Pancreas (tissue), 10 donors: ENCODE data around the gene PRODH2. TPM values are rescaled to one million over a fixed set of nuclear protein-coding genes. Genes with fewer than 3 reads are reported as not detected.
"Not testable (repeated sequence)": the region's sequence is repeated elsewhere in the genome, so short reads cannot be mapped to it uniquely, and the experiment has no call there.

Source experiments
- ATAC-seq, 4 donors: fragments of 200-7000 bp; cut with Tn5 transposase; one replicate each; pipeline versions ENCODE4 v1.8.0 to v1.9.1; 2020; ENCODE audit warnings: mild to moderate bottlenecking in 4 of 4, moderate library complexity in 4 of 4
- DNase-seq, 6 donors: peaks; one replicate each; pipeline ENCODE4 v3.0.0-alpha.2; 2020
- FAIRE-seq: peaks from 2 replicates; lab custom pipeline; 2012; peaks lifted over from hg19 to GRCh38; lab: Jason Lieb, UNC
- H3K27ac ChIP-seq, 4 donors: fragments of 200-600 bp; sonication (generic); 1 replicate in 3 of 4; 2 replicates in 1 of 4; pipeline versions ENCODE4 v1.5.0 to v1.8.0; 2020
- H3K27me3 ChIP-seq, 4 donors: fragments of 200-600 bp; one replicate each; pipeline ENCODE4 v1.8.0; 2021
- H3K36me3 ChIP-seq, 3 donors: fragments of 200-600 bp; sonication (generic) in 1 of 3; one replicate each; pipeline versions ENCODE4 v1.5.0 to v1.8.0; 2020 to 2021
- H3K4me1 ChIP-seq, 3 donors: fragments of 200-600 bp; one replicate each; pipeline ENCODE4 v1.8.0; 2021
- H3K4me3 ChIP-seq, 4 donors: fragments of 200-600 bp; sonication (generic) in 2 of 4; one replicate each; pipeline versions ENCODE4 v1.5.0 to v1.8.0; 2020 to 2021
- H3K9me3 ChIP-seq, 4 donors: fragments of 200-600 bp; one replicate each; pipeline ENCODE4 v1.8.0; 2021
- CTCF ChIP-seq, 4 donors: fragments of 200-600 bp; sonication (generic) in 3 of 4; IDR thresholded peaks; one replicate each; pipeline versions ENCODE4 v1.5.0 to v1.8.0; 2021; ENCODE audit warnings: antibody characterized with exemption in 4 of 4
- WGBS, 2 donors: extraction: QIAGEN DNeasy Blood & Tissue Kit; methylation state at CpG; one replicate each; pipeline ENCODE4 v1.1.7; 2013; 5-methylcytosine and 5-hydroxymethylcytosine counted together
- intact Hi-C, 3 donors: fragments of 100-400 bp; cut with DNase I; formaldehyde crosslinking; loops; one replicate each; pipeline versions ENCODE4 v1.11.1 to v1.14.2; 2022
- polyA plus RNA-seq, 2 donors: library from polyadenylated mRNA; stranded (reverse); fragments of 200-250 nt; gene quantifications; one replicate each; pipeline ENCODE4 v1.2.3, GENCODE V29; 2013
- total RNA-seq, 6 donors: library from RNA; stranded (reverse); fragmentation: NEBNext Ultra II Directional in 4 of 6; extraction: Animal tissue kit (Norgen Biotek cat#: 25700) in 4 of 6; gene quantifications; one replicate each; pipeline versions ENCODE4 v1.2.1 to v1.2.4, GENCODE V29; 2021 to 2023
- donor health status: healthy with polysubstance abuse.
- donor health status: DM: no; HTN: no; CAD: no; lungs with moderate emphysema.
- donor health status: DM: no; HTN: no; CAD: no.
- donor health status: control.
- donor health status: control.
- donor health status: Bipolar disorder and iron deficiency.
- donor health status: DM: yes; HTN: yes; CAD: no.
- donor health status: DM: no; HTN: no; CAD: no.
- donor health status: DM: no; HTN: no; CAD: no.
- donor health status: DM: yes; HTN: yes; CAD: no.

PRODH2 gene
- total and polyA plus RNA-seq, 8 donors: 0.95 to 21.5 (median 4.2) TPM

GRCh38 chr19:35774274-35775045, 38.2 kb downstream of the PRODH2 start:
- H3K27ac ChIP-seq: no peak overlapping the region
- intact Hi-C loops: no loop called here
- TF ChIP-seq CTCF (IDR thresholded peaks at IDR 0.05): no peak
- ATAC-seq (no peak), FAIRE-seq (no peak), DNase-seq (peak in 2 of 6 donors; percentile 32 to 57)
- no peaks in the 10 kb centered on the region for H3K27me3 ChIP-seq
- H3K9me3 ChIP-seq: no peaks in the 10 kb centered on the region
- 20 to 32% methylated on average over 16 of the region's 16 CpGs for WGBS, 2 donors
- no peaks in the 10 kb centered on the region for H3K4me1 ChIP-seq
- peak overlapping the region in 2 of 4 donors; percentile 70 to 80 for H3K4me3 ChIP-seq
- no peaks in the 10 kb centered on the region for H3K36me3 ChIP-seq

GRCh38 chr19:35773020-35773806, 39.4 kb downstream of the PRODH2 start:
- no peaks in the 10 kb centered on the region for H3K9me3 ChIP-seq
- WGBS, 2 donors: 40 to 46% methylated on average over 9 of the region's 9 CpGs
- TF ChIP-seq CTCF (IDR thresholded peaks at IDR 0.05): no peak
- DNase-seq (no peak), FAIRE-seq (no peak), ATAC-seq (no peak)
- H3K36me3 ChIP-seq: no peaks in the 10 kb centered on the region
- H3K4me1 ChIP-seq: no peaks in the 10 kb centered on the region
- H3K27me3 ChIP-seq: no peaks in the 10 kb centered on the region
- no peak overlapping the region for H3K4me3 ChIP-seq
- H3K27ac ChIP-seq: no peak overlapping the region
- intact Hi-C loops: no loop called here

GRCh38 chr19:35772362-35772761, 40.3 kb downstream of the PRODH2 start:
- H3K27ac ChIP-seq, H3K36me3 ChIP-seq, FAIRE-seq, ATAC-seq, intact Hi-C loops, DNase-seq, H3K4me3 ChIP-seq, H3K27me3 ChIP-seq, H3K4me1 ChIP-seq, H3K9me3 ChIP-seq: not testable (repeated sequence)
- WGBS, 2 donors: 93 to 96% methylated on average over 5 of the region's 5 CpGs

- no peaks in the 10 kb centered on the region for H3K27me3 ChIP-seq
- DNase-seq: no peak
- H3K4me1 ChIP-seq: peaks cover 0 to 3% (median 0%) of the 10 kb centered on the region in 3 donors
- WGBS, 2 donors: 43 to 44% methylated on average over 15 of the region's 15 CpGs
- no peak for TF ChIP-seq CTCF (IDR thresholded peaks at IDR 0.05)
- no peak overlapping the region for H3K4me3 ChIP-seq
- no peak for ATAC-seq
- H3K27ac ChIP-seq: no peak overlapping the region
- intact Hi-C loops: no loop called here
- no peak for FAIRE-seq
- no peaks in the 10 kb centered on the region for H3K36me3 ChIP-seq
- H3K9me3 ChIP-seq: no peaks in the 10 kb centered on the region
These were observed 44.6 kb downstream of the PRODH2 start for GRCh38 chr19:35768082-35768421.

GRCh38 chr19:35767288-35768081, 45.2 kb downstream of the PRODH2 start:
- H3K27me3 ChIP-seq: no peaks in the 10 kb centered on the region
- H3K9me3 ChIP-seq: no peaks in the 10 kb centered on the region
- peaks cover 0 to 3% (median 0%) of the 10 kb centered on the region in 3 donors for H3K4me1 ChIP-seq
- intact Hi-C loops: no loop called here
- 36 to 38% methylated on average over 34 of the region's 34 CpGs for WGBS, 2 donors
- FAIRE-seq (no peak), DNase-seq (peak; percentile 64 to 85 (median 68)), ATAC-seq (peak; percentile 60 to 95 (median 80))
- TF ChIP-seq CTCF (IDR thresholded peaks at IDR 0.05): no peak
- H3K4me3 ChIP-seq: no peak overlapping the region
- H3K27ac ChIP-seq: peak overlapping the region in 1 of 4 donors; percentile 33
- no peaks in the 10 kb centered on the region for H3K36me3 ChIP-seq
